Upper lobe of right lung (tissue), 1 donor: ENCODE data around the gene NAALADL1. TPM values are rescaled to one million over a fixed set of nuclear protein-coding genes. Genes with fewer than 3 reads are reported as not detected.

Experiments used
- ATAC-seq: fragments of 200-7000 bp; cut with Tn5 transposase; one replicate; pipeline ENCODE4 v1.9.1; 2020; ENCODE audit warnings: mild to moderate bottlenecking, moderate library complexity
- DNase-seq: peaks from one replicate; pipeline ENCODE4 v3.0.0-alpha.2; 2020
- H3K27ac ChIP-seq: fragments of 200-600 bp; one replicate; pipeline ENCODE4 v1.8.0; 2022
- H3K27me3 ChIP-seq: fragments of 200-600 bp; one replicate; pipeline ENCODE4 v1.8.0; 2022; ENCODE audit warnings: mild to moderate bottlenecking
- H3K36me3 ChIP-seq: fragments of 200-600 bp; one replicate; pipeline ENCODE4 v1.8.0; 2022
- H3K4me1 ChIP-seq: fragments of 200-600 bp; one replicate; pipeline ENCODE4 v1.8.0; 2022
- H3K4me3 ChIP-seq: fragments of 200-600 bp; one replicate; pipeline ENCODE4 v1.8.0; 2022; ENCODE audit warnings: mild to moderate bottlenecking
- H3K9me3 ChIP-seq: fragments of 200-600 bp; one replicate; pipeline ENCODE4 v1.8.0; 2022
- intact Hi-C: fragments of 100-400 bp; cut with DNase I; formaldehyde crosslinking; loops from one replicate; pipeline ENCODE4 v1.11.0; 2022
- long read RNA-seq: library from polyadenylated mRNA; unstranded; transcript quantifications from one replicate; pipeline ENCODE4 v2.0.0, GENCODE V29; 2021
- total RNA-seq: library from RNA; stranded (reverse); fragmentation: NEBNext Ultra II Directional; extraction: Animal tissue kit (Norgen Biotek cat#: 25700); gene quantifications from one replicate; pipeline ENCODE4 v1.2.1, GENCODE V29; 2021
- TF ChIP-seq, protein P1 (sequence below): fragments of 200-600 bp; IDR thresholded peaks from one replicate; pipeline ENCODE4 v1.8.0; 2022; ENCODE audit warnings: antibody characterized with exemption
- donor health status: DM: no; HTN: yes; CAD: no; lungs with severe emphysema.

NAALADL1 gene, protein sequence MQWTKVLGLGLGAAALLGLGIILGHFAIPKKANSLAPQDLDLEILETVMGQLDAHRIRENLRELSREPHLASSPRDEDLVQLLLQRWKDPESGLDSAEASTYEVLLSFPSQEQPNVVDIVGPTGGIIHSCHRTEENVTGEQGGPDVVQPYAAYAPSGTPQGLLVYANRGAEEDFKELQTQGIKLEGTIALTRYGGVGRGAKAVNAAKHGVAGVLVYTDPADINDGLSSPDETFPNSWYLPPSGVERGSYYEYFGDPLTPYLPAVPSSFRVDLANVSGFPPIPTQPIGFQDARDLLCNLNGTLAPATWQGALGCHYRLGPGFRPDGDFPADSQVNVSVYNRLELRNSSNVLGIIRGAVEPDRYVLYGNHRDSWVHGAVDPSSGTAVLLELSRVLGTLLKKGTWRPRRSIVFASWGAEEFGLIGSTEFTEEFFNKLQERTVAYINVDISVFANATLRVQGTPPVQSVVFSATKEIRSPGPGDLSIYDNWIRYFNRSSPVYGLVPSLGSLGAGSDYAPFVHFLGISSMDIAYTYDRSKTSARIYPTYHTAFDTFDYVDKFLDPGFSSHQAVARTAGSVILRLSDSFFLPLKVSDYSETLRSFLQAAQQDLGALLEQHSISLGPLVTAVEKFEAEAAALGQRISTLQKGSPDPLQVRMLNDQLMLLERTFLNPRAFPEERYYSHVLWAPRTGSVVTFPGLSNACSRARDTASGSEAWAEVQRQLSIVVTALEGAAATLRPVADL
- 10.0 TPM for total RNA-seq
- long read RNA-seq, partial matches to known transcripts, result 1 of 7 reads
- long read RNA-seq, other reads (novel, unspliced or antisense), result 4 of 7 reads

DNA sequence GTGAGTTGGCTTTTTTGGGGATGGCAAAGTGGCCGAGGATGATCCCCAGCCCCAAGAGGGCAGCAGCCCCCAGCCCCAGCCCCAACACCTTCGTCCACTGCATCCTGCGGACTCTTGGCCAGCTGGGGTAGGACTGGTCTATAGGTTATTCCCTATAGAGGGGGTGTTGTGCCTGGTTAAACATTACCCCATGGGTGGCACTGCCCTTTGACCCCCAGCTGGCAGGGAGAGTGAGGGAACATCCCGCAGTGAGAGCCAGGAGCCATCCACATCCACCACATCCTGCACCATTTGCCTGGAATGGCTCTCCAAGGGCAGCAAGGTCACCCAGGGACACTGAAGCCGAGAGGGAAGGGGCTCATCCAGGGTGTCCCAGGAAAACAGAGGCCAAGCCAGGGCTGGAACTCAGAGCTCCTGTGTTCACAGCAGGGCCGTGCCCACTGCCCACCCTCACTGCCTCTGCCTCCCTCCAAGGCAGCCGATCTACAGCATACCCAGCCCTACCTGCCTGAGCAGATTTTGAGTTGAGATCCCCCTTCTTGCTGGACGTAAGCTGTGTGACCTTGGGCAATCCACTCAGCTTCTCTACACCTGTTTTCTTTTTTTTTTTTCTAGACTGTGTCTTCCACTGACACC is at the start of gene NAALADL1:
NAALADL1 (minus strand) TSS at position 135 of the 636 bp plus-strand sequence; CDS start at position 103, 32 bp downstream.
- TF ChIP-seq, protein P1, sequence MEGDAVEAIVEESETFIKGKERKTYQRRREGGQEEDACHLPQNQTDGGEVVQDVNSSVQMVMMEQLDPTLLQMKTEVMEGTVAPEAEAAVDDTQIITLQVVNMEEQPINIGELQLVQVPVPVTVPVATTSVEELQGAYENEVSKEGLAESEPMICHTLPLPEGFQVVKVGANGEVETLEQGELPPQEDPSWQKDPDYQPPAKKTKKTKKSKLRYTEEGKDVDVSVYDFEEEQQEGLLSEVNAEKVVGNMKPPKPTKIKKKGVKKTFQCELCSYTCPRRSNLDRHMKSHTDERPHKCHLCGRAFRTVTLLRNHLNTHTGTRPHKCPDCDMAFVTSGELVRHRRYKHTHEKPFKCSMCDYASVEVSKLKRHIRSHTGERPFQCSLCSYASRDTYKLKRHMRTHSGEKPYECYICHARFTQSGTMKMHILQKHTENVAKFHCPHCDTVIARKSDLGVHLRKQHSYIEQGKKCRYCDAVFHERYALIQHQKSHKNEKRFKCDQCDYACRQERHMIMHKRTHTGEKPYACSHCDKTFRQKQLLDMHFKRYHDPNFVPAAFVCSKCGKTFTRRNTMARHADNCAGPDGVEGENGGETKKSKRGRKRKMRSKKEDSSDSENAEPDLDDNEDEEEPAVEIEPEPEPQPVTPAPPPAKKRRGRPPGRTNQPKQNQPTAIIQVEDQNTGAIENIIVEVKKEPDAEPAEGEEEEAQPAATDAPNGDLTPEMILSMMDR, result no peak
- no peaks in the 10 kb centered on the region for H3K9me3 ChIP-seq
- DNase-seq (no peak), ATAC-seq (no peak)
- H3K27ac ChIP-seq, result no peak within 1 kb of the TSS
- H3K27me3 ChIP-seq, result no peaks in the 10 kb centered on the region
- H3K36me3 ChIP-seq, result no peaks in the 10 kb centered on the region
- H3K4me3 ChIP-seq, result no peak within 1 kb of the TSS
- intact Hi-C loops, result no loop called here
- H3K4me1 ChIP-seq, result no peaks in the 10 kb centered on the region

DNA sequence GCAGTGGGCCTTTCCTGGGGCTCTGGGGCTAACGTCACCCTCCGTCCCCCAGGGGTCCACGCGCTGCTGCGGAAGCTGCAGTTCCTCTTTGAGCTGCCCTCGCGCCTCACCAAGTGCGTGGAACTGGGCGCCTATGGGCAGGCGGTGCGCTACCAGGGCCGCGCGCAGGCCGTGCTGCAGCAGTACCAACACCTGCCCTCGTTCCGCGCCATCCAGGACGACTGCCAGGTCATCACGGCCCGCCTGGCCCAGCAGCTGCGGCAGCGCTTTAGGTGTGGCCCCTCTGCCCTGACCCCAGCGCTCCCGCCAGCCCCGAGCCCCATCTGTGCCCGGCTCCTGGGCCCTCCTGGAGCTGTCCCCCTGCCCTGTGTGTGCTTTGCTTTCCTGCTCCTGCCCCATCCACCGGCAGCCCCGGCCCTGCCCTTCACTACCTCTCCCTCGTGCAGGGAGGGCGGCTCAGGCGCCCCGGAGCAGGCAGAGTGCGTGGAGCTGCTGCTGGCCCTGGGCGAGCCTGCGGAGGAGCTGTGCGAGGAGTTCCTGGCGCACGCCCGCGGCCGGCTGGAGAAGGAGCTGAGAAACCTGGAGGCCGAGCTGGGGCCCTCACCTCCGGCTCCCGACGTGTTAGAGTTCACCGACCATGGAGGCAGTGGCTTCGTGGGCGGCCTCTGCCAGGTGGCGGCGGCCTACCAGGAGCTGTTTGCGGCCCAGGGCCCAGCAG is 49.6 kb upstream of the NAALADL1 start:
- no peak overlapping the region for H3K27ac ChIP-seq
- no peak for ATAC-seq
- no peak overlapping the region for H3K4me3 ChIP-seq
- no peaks in the 10 kb centered on the region for H3K27me3 ChIP-seq
- DNase-seq, result no peak
- peaks cover 26% of the 10 kb centered on the region for H3K36me3 ChIP-seq
- intact Hi-C loops, result no loop called here
- no peaks in the 10 kb centered on the region for H3K9me3 ChIP-seq
- peaks cover 18% of the 10 kb centered on the region for H3K4me1 ChIP-seq
- TF ChIP-seq, protein P1, result no peak

DNA sequence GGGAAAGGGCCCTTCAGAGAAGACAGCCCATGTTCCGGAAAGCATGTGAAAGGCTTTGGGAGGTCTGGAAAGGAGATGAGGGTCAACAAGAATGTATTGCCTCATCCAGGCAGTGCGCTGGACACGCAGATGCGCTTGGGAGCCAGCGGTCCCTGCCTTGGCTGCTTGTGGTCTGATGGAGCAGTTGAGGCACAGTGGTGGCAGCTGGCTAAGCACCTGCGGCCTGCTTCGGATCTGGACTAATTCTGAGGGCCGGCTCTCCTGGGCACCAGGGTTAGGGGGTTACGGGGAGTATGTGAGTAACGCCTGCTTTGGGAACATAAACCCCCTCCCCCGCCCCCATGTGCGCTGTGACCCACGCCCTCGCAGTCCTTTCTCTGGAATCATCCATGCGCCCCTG is 48.7 kb upstream of the NAALADL1 start:
- DNase-seq, result no peak
- no peak for ATAC-seq
- no peak overlapping the region for H3K27ac ChIP-seq
- peaks cover 9% of the 10 kb centered on the region for H3K4me1 ChIP-seq
- no peak overlapping the region for H3K4me3 ChIP-seq
- intact Hi-C loops, result no loop called here
- H3K9me3 ChIP-seq, result no peaks in the 10 kb centered on the region
- H3K36me3 ChIP-seq, result peaks cover 26% of the 10 kb centered on the region
- TF ChIP-seq, protein P1, result no peak
- H3K27me3 ChIP-seq, result no peaks in the 10 kb centered on the region

DNA sequence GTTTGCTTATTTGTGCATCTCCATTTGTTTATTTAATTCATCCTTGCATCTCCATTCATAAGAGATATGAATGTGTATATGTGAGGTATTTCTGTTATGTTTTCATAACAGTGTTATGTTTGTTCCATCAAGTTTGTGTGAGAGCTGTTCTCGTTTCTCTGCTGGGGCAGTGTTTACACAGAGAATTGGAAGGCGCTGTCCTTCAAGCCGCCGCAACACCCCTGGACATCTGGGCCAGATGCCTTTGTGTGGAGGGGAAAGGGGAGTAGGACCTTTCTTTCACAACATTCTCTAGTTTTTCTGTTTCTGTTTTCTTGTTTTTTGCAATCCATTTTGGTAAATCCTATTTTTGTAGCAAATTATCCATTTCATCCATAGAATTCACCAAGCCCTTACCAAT is 46.3 kb upstream of the NAALADL1 start:
- ATAC-seq (no peak), DNase-seq (no peak)
- Histone ChIP-seq H3K9me3 (no peaks in the 10 kb centered on the region), H3K4me1 (no peaks in the 10 kb centered on the region), H3K4me3 (no peak overlapping the region), H3K36me3 (peaks cover 23% of the 10 kb centered on the region), H3K27me3 (no peaks in the 10 kb centered on the region), H3K27ac (peak overlapping the region; percentile 8)
- intact Hi-C loops, result no loop called here
- TF ChIP-seq, protein P1, result no peak

DNA sequence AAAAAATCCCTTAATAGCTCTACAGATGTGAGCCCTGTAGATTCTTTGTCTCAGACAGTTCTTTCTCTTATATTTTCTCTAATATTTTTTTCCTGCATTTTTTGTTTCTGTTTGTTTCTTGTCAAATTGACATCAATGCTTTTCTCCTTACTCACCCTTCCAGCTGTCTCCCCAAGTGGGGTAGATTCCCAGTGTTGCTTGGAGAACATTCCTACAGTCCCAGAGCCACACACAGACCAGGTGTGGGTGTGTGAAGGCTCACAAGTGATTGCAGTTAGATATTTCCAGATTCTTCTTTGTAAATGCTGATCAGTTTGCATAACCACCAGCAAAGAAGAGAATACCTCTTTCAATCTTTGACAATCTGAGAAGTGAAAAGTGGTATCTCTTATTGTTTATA is 45.1 kb upstream of the NAALADL1 start:
- DNase-seq, result no peak
- Histone ChIP-seq H3K4me3 (no peak overlapping the region), H3K36me3 (peaks cover 16% of the 10 kb centered on the region), H3K9me3 (no peaks in the 10 kb centered on the region), H3K4me1 (no peaks in the 10 kb centered on the region), H3K27ac (no peak overlapping the region), H3K27me3 (no peaks in the 10 kb centered on the region)
- no peak for ATAC-seq
- TF ChIP-seq, protein P1, result no peak
- intact Hi-C loops, result no loop called here
